Upper lobe of left lung (tissue), 6 donors: ENCODE results near the gene TAF4. TPM values are rescaled to one million over a fixed set of nuclear protein-coding genes. Genes with fewer than 3 reads are reported as not detected.

ENCODE experiments used
- ATAC-seq, 2 donors: fragments of 200-7000 bp; cut with Tn5 transposase; one replicate each; pipeline ENCODE4 v1.9.1; 2022; ENCODE audit warnings: mild to moderate bottlenecking in 2 of 2, moderate library complexity in 2 of 2; ENCODE audit not compliant: low FRiP score in 2 of 2
- DNase-seq, 2 donors: peaks; one replicate each; pipeline ENCODE4 v3.0.0-alpha.2; 2019 to 2020
- H3K27ac ChIP-seq, 4 donors: fragments of 200-600 bp; sonication (generic); one replicate each; pipeline ENCODE4 v1.5.1; 2016 to 2019
- H3K27me3 ChIP-seq, 4 donors: fragments of 200-600 bp; sonication (generic); one replicate each; pipeline ENCODE4 v1.5.1; 2017 to 2019
- H3K36me3 ChIP-seq, 4 donors: fragments of 200-600 bp; sonication (generic); one replicate each; pipeline ENCODE4 v1.5.1; 2016 to 2019
- H3K4me1 ChIP-seq, 4 donors: fragments of 200-600 bp; sonication (generic); one replicate each; pipeline ENCODE4 v1.5.1; 2018 to 2019
- H3K4me3 ChIP-seq, 4 donors: fragments of 200-600 bp; sonication (generic); one replicate each; pipeline ENCODE4 v1.5.1; 2017 to 2019; ENCODE audit warnings: mild to moderate bottlenecking in 2 of 4, moderate library complexity in 1 of 4
- H3K9me3 ChIP-seq, 4 donors: fragments of 200-600 bp; sonication (generic); one replicate each; pipeline ENCODE4 v1.5.1; 2018 to 2019
- CTCF ChIP-seq, 6 experiments: fragments of 450-650 bp in 4 of 6; fragments of 200-600 bp in 2 of 6; sonication (generic) in 2 of 6; IDR thresholded peaks; one replicate each; pipeline ENCODE4 v1.5.1; 2016 to 2019; ENCODE audit warnings: antibody characterized with exemption in 6 of 6
- EP300 ChIP-seq, 4 donors: sonication (generic); formaldehyde crosslinking; IDR thresholded peaks; one replicate each; pipeline ENCODE4 v1.5.1; 2017; ENCODE audit warnings: antibody characterized with exemption in 4 of 4, control low read depth in 2 of 4
- POLR2A ChIP-seq, 4 donors: fragments of 450-650 bp; IDR thresholded peaks; one replicate each; pipeline ENCODE4 v1.5.1; 2016 to 2017; ENCODE audit warnings: antibody characterized with exemption in 4 of 4, mild to moderate bottlenecking in 2 of 4
- POLR2AphosphoS5 ChIP-seq, 2 donors: sonication (generic); formaldehyde crosslinking; IDR thresholded peaks; one replicate each; pipeline ENCODE4 v1.5.1; 2017; ENCODE audit warnings: antibody characterized with exemption in 2 of 2
- WGBS, 2 donors: methylation state at CpG; one replicate each; pipeline ENCODE4 v1.1.5; 2017 to 2018; 5-methylcytosine and 5-hydroxymethylcytosine counted together
- total RNA-seq, 6 donors: library from RNA; depleted of rRNA in 4 of 6; stranded (reverse); fragments of >200 nt in 4 of 6; gene quantifications; one replicate each; pipeline versions ENCODE4 v1.1.0 to v1.2.1, GENCODE V29; 2016 to 2021
- donor health status: DM: no; HTN: no; CAD: no; lungs with moderate emphysema.
- donor health status: DM: no; HTN: yes; CAD: no; lungs with severe emphysema.

The TAF4 gene
- total RNA-seq, 6 donors from 2014 or later: 13.0 to 44.0 (median 20.7) TPM

GRCh38 chr20:62105592-62105991 lies 39.9 kb upstream of the TAF4 start:
- Histone ChIP-seq H3K27ac (no peak overlapping the region), H3K27me3 (no peaks in the 10 kb centered on the region), H3K4me1 (no peaks in the 10 kb centered on the region), H3K4me3 (no peak overlapping the region), H3K9me3 (peaks cover 34 to 71% (median 49%) of the 10 kb centered on the region in 4 donors), H3K36me3 (no peaks in the 10 kb centered on the region)
- 81 to 85% methylated on average over 5 of the region's 5 CpGs for WGBS, 2 donors
- ATAC-seq (no peak), DNase-seq (no peak)
- TF ChIP-seq CTCF (IDR thresholded peaks at IDR 0.05) (no peak), POLR2A (IDR thresholded peaks at IDR 0.05) (no peak), EP300 (IDR thresholded peaks at IDR 0.05) (no peak), POLR2AphosphoS5 (IDR thresholded peaks at IDR 0.05) (no peak)

DNA sequence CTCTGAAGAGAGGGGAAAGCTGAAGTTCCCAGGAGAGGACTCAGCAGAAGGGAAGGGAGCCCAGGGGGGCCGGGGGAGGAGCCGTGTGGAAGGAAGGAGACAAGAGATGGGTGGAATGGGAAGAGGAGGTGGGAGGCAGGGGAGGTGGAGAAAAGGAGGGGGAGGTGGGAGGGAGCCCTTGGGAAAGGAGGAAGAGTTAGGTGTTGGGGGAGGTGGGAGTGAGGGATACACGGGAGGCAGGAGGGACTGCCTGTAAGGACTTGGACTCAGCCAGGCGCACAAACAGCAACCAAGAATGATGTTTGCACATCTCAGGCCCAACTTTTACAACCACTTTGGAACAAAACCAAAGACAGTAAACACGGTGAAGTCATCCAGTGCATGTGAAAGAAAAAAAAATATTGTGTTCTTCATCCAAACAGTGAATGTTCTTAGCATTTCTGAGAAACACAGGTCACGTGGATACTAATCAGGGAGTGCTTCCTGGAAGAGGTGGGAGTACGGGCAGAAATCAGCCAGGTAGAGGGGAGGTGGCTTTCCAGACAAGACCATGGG lies 39.2 kb upstream of the TAF4 start:
- 35 to 43% methylated on average over 6 to 7 of the region's 7 CpGs for WGBS, 2 donors
- no peak overlapping the region for H3K27ac ChIP-seq
- TF ChIP-seq EP300 (IDR thresholded peaks at IDR 0.05) (no peak), CTCF (IDR thresholded peaks at IDR 0.05) (no peak), POLR2AphosphoS5 (IDR thresholded peaks at IDR 0.05) (no peak), POLR2A (IDR thresholded peaks at IDR 0.05) (no peak)
- no peaks in the 10 kb centered on the region for H3K36me3 ChIP-seq
- H3K4me3 ChIP-seq: no peak overlapping the region
- no peaks in the 10 kb centered on the region for H3K4me1 ChIP-seq
- H3K9me3 ChIP-seq: peaks cover 30 to 65% (median 47%) of the 10 kb centered on the region in 4 donors
- no peaks in the 10 kb centered on the region for H3K27me3 ChIP-seq
- no peak for DNase-seq
- no peak for ATAC-seq

GRCh38 chr20:62104234-62104789 lies 38.6 kb upstream of the TAF4 start:
- H3K36me3 ChIP-seq: no peaks in the 10 kb centered on the region
- H3K4me1 ChIP-seq: no peaks in the 10 kb centered on the region
- TF ChIP-seq POLR2AphosphoS5 (IDR thresholded peaks at IDR 0.05) (no peak), CTCF (IDR thresholded peaks at IDR 0.05) (no peak), POLR2A (IDR thresholded peaks at IDR 0.05) (no peak), EP300 (IDR thresholded peaks at IDR 0.05) (no peak)
- 44 to 51% methylated on average over 12 to 15 of the region's 15 CpGs for WGBS, 2 donors
- ATAC-seq (no peak), DNase-seq (no peak)
- peaks cover 28 to 60% (median 42%) of the 10 kb centered on the region in 4 donors for H3K9me3 ChIP-seq
- no peak overlapping the region for H3K27ac ChIP-seq
- H3K4me3 ChIP-seq: no peak overlapping the region
- H3K27me3 ChIP-seq: no peaks in the 10 kb centered on the region

- no peaks in the 10 kb centered on the region for H3K36me3 ChIP-seq
- peaks cover 22 to 53% (median 36%) of the 10 kb centered on the region in 4 donors for H3K9me3 ChIP-seq
- ATAC-seq (no peak), DNase-seq (peak in 1 of 2 donors; percentile 73)
- no peaks in the 10 kb centered on the region for H3K27me3 ChIP-seq
- H3K4me1 ChIP-seq: no peaks in the 10 kb centered on the region
- WGBS, 2 donors: 72 to 78% methylated on average over 13 to 21 of the region's 21 CpGs
- TF ChIP-seq CTCF (IDR thresholded peaks at IDR 0.05) (no peak), EP300 (IDR thresholded peaks at IDR 0.05) (no peak)
- no peak overlapping the region for H3K4me3 ChIP-seq
- H3K27ac ChIP-seq: no peak overlapping the region
Observed at GRCh38 chr20:62103508-62104233, 38.0 kb upstream of the TAF4 start.
